ENCODE data around the gene PDSS2.
A peak's percentile ranks its signal among the peaks of the same experiment; 100 is the strongest.

Gene PDSS2

GRCh38 chr6:107185391-107185970 lies 273.9 kb downstream of the PDSS2 start:
- Histone ChIP-seq H2AFZ (ENCODE audit: low read depth) (no peak overlapping the region), H4K20me1 (ENCODE audit: insufficient read depth) (no peaks in the 10 kb centered on the region), H3K4me3 (IDR thresholded peaks at IDR 0.05; ENCODE audit: insufficient read depth, low read depth, low read length) (no peak overlapping the region), H3K4me1 (ENCODE audit: low read depth, poor library complexity, severe bottlenecking) (no peaks in the 10 kb centered on the region), H3K79me2 (ENCODE audit: insufficient read depth, low read depth) (no peaks in the 10 kb centered on the region), H3K9ac (no peak overlapping the region), H3K4me2 (no peak overlapping the region), H3K36me3 (ENCODE audit: insufficient read depth) (no peaks in the 10 kb centered on the region), H3K27me3 (ENCODE audit: insufficient read depth, low read depth) (no peaks in the 10 kb centered on the region), H3K27ac (no peak overlapping the region)
- TF ChIP-seq CTCF (conservative IDR thresholded peaks at IDR 0.05; ENCODE audit: low read depth, low read length) = no peak

GRCh38 chr6:107184435-107184834 lies 274.9 kb downstream of the PDSS2 start:
- no peak overlapping the region for H3K27ac ChIP-seq
- no peak for TF ChIP-seq CTCF (conservative IDR thresholded peaks at IDR 0.05; ENCODE audit: low read depth, low read length)
- H3K79me2 ChIP-seq (ENCODE audit: insufficient read depth, low read depth) = no peaks in the 10 kb centered on the region
- no peak overlapping the region for H3K4me3 ChIP-seq (IDR thresholded peaks at IDR 0.05; ENCODE audit: insufficient read depth, low read depth, low read length)
- H3K4me2 ChIP-seq = no peak overlapping the region
- H3K27me3 ChIP-seq (ENCODE audit: insufficient read depth, low read depth) = no peaks in the 10 kb centered on the region
- no peaks in the 10 kb centered on the region for H4K20me1 ChIP-seq (ENCODE audit: insufficient read depth)
- no peak overlapping the region for H3K9ac ChIP-seq
- no peaks in the 10 kb centered on the region for H3K36me3 ChIP-seq (ENCODE audit: insufficient read depth)
- no peak overlapping the region for H2AFZ ChIP-seq (ENCODE audit: low read depth)
- H3K4me1 ChIP-seq (ENCODE audit: low read depth, poor library complexity, severe bottlenecking) = no peaks in the 10 kb centered on the region

- no peak for TF ChIP-seq CTCF (conservative IDR thresholded peaks at IDR 0.05; ENCODE audit: low read depth, low read length)
- H3K27ac ChIP-seq = no peak overlapping the region
- H3K4me2 ChIP-seq = no peak overlapping the region
- H3K27me3 ChIP-seq (ENCODE audit: insufficient read depth, low read depth) = no peaks in the 10 kb centered on the region
- H4K20me1 ChIP-seq (ENCODE audit: insufficient read depth) = no peaks in the 10 kb centered on the region
- H3K79me2 ChIP-seq (ENCODE audit: insufficient read depth, low read depth) = no peaks in the 10 kb centered on the region
- no peak overlapping the region for H3K4me3 ChIP-seq (IDR thresholded peaks at IDR 0.05; ENCODE audit: insufficient read depth, low read depth, low read length)
- no peak overlapping the region for H2AFZ ChIP-seq (ENCODE audit: low read depth)
- no peaks in the 10 kb centered on the region for H3K36me3 ChIP-seq (ENCODE audit: insufficient read depth)
- H3K9ac ChIP-seq = no peak overlapping the region
- H3K4me1 ChIP-seq (ENCODE audit: low read depth, poor library complexity, severe bottlenecking) = no peaks in the 10 kb centered on the region
These were observed 279.3 kb downstream of the PDSS2 start for GRCh38 chr6:107180099-107180498.

- Histone ChIP-seq H3K79me2 (ENCODE audit: insufficient read depth, low read depth) (no peaks in the 10 kb centered on the region), H3K27me3 (ENCODE audit: insufficient read depth, low read depth) (no peaks in the 10 kb centered on the region), H3K9ac (no peak overlapping the region), H3K4me3 (IDR thresholded peaks at IDR 0.05; ENCODE audit: insufficient read depth, low read depth, low read length) (no peak overlapping the region), H4K20me1 (ENCODE audit: insufficient read depth) (no peaks in the 10 kb centered on the region), H3K27ac (no peak overlapping the region), H3K36me3 (ENCODE audit: insufficient read depth) (no peaks in the 10 kb centered on the region), H3K4me2 (no peak overlapping the region), H3K4me1 (ENCODE audit: low read depth, poor library complexity, severe bottlenecking) (no peaks in the 10 kb centered on the region), H2AFZ (ENCODE audit: low read depth) (no peak overlapping the region)
- 0 out of 2 replicates have a peak, but pooled peaks have one; percentile 17 for TF ChIP-seq CTCF (conservative IDR thresholded peaks at IDR 0.05; ENCODE audit: low read depth, low read length)
These were observed 280.4 kb downstream of the PDSS2 start for GRCh38 chr6:107179004-107179403.
